AG04450 (cell line): ENCODE results near the gene NPR1. TPM values are rescaled to one million over a fixed set of nuclear protein-coding genes. Genes with fewer than 3 reads are reported as not detected.

ENCODE experiments used
- CTCF ChIA-PET: fragments of 300-600, 350-600 bp; formaldehyde crosslinking; extraction: SDS; loops from one replicate; lab custom pipeline; 2022; ENCODE audit warnings: antibody characterized with exemption, inconsistent platforms; lab: Charles Lee
- POLR2A ChIA-PET: fragments of 350-600 bp; formaldehyde crosslinking; extraction: SDS; loops from one replicate; lab custom pipeline; 2021; ENCODE audit warnings: antibody characterized with exemption, inconsistent platforms; lab: Yijun Ruan, JAX
- DNase-seq: peaks from one replicate; pipeline ENCODE4 v3.0.0-alpha.2; 2011; ENCODE audit warnings: low read depth, low spot score
- H3K27ac ChIP-seq: one replicate; pipeline ENCODE4 v1.5.1; 2012; ENCODE audit warnings: low read depth, low read length, control low read depth
- H3K27me3 ChIP-seq: one replicate; pipeline ENCODE4 v1.6.0; 2012; ENCODE audit warnings: low read length; ENCODE audit not compliant: control insufficient read depth, insufficient read depth
- H3K4me3 ChIP-seq: 2 replicates; pipeline ENCODE4 v1.5.1; 2011; ENCODE audit warnings: mild to moderate bottlenecking, low read depth, low read length, control low read depth
- H3K9me3 ChIP-seq: 2 replicates; pipeline ENCODE4 v1.5.1; 2012; ENCODE audit warnings: low read length; ENCODE audit not compliant: control insufficient read depth, insufficient read depth
- polyA plus RNA-seq: library from polyadenylated mRNA; depleted of rRNA; stranded (reverse); fragments of >200 nt; gene quantifications from 2 replicates; pipeline ENCODE4 v1.2.3, GENCODE V29; 2011
- TF ChIP-seq, protein P1 (sequence below): IDR thresholded peaks from 2 replicates; pipeline ENCODE4 v1.5.1; 2011; ENCODE audit warnings: low read depth, low read length, control low read depth, inconsistent platforms

Gene NPR1
- polyA plus RNA-seq, 1 experiment: 0.02 TPM

- no peak for DNase-seq
- TF ChIP-seq, protein P1, sequence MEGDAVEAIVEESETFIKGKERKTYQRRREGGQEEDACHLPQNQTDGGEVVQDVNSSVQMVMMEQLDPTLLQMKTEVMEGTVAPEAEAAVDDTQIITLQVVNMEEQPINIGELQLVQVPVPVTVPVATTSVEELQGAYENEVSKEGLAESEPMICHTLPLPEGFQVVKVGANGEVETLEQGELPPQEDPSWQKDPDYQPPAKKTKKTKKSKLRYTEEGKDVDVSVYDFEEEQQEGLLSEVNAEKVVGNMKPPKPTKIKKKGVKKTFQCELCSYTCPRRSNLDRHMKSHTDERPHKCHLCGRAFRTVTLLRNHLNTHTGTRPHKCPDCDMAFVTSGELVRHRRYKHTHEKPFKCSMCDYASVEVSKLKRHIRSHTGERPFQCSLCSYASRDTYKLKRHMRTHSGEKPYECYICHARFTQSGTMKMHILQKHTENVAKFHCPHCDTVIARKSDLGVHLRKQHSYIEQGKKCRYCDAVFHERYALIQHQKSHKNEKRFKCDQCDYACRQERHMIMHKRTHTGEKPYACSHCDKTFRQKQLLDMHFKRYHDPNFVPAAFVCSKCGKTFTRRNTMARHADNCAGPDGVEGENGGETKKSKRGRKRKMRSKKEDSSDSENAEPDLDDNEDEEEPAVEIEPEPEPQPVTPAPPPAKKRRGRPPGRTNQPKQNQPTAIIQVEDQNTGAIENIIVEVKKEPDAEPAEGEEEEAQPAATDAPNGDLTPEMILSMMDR: no peak
- POLR2A ChIA-PET: no interaction called here
- Histone ChIP-seq H3K27ac (no peak overlapping the region), H3K27me3 (peaks cover 69% of the 10 kb centered on the region), H3K9me3 (no peaks in the 10 kb centered on the region; the same call in 1 of the 2 replicates), H3K4me3 (no peak overlapping the region)
- CTCF ChIA-PET: no interaction called here
These were observed 5.4 kb downstream of the NPR1 start for GRCh38 chr1:153683854-153684253.

GRCh38 chr1:153684892-153685291 lies 6.4 kb downstream of the NPR1 start:
- ChIA-PET POLR2A (no interaction called here), CTCF (no interaction called here)
- no peak for DNase-seq
- no peak overlapping the region for H3K27ac ChIP-seq
- no peaks in the 10 kb centered on the region; the same call in 1 of the 2 replicates for H3K9me3 ChIP-seq
- TF ChIP-seq, protein P1: no peak
- peaks cover 60% of the 10 kb centered on the region for H3K27me3 ChIP-seq
- no peak overlapping the region for H3K4me3 ChIP-seq

DNA sequence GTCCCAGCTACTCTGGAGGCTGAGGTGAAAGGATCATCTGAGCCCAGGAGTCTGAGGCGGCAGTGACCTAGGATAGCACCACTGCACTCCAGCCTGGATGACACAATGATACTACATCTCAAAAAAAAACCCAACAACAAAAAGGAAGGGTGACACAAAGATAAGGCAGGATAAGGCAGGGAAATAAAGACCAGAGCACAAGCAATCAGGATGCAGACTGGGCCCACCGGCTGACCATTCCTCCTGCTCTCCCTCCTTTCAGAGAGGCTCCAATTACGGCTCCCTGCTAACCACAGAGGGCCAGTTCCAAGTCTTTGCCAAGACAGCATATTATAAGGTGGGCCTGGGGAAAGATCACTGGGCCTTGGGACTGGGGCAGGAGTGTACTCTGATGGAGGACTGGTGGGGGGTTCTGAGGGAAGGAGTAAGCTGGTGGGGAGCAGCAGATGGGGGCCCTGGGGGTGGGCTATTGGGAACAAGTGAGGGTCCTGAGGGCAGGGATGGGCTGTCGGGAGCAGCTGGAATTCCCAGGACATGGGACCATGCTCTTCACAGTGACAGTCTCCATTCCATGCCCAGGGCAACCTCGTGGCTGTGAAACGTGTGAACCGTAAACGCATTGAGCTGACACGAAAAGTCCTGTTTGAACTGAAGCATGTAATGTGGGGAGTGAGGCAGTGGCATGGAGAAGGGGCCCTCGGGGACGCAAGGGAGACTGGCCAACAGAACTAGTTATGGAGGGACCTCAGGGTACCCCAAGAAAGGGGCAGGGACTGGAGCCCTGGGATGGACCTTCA lies 7.3 kb downstream of the NPR1 start:
- DNase-seq: no peak
- no peak overlapping the region for H3K27ac ChIP-seq
- H3K27me3 ChIP-seq: peaks cover 52% of the 10 kb centered on the region
- no peaks in the 10 kb centered on the region; the same call in 1 of the 2 replicates for H3K9me3 ChIP-seq
- no peak overlapping the region for H3K4me3 ChIP-seq
- TF ChIP-seq, protein P1: no peak
- CTCF ChIA-PET: interaction anchor here (3.0 kb wide), 1 partner anchor 8 kb away, joined by 11 read pairs; the partner anchor contains the start of gene NPR1
- POLR2A ChIA-PET: no interaction called here

- peaks cover 39% of the 10 kb centered on the region for H3K27me3 ChIP-seq
- TF ChIP-seq, protein P1: no peak
- ChIA-PET CTCF (interaction anchor here (3.0 kb wide), 1 partner anchor 10 kb away, joined by 11 read pairs; the partner anchor contains the start of gene NPR1), POLR2A (no interaction called here)
- no peak overlapping the region for H3K27ac ChIP-seq
- no peaks in the 10 kb centered on the region; the same call in 1 of the 2 replicates for H3K9me3 ChIP-seq
- no peak overlapping the region for H3K4me3 ChIP-seq
- no peak for DNase-seq
These were observed 9.0 kb downstream of the NPR1 start for GRCh38 chr1:153687346-153688125.
